Measurements from ENCODE around the gene PEX19. TPM values are rescaled to one million over a fixed set of nuclear protein-coding genes. Genes with fewer than 3 reads are reported as not detected.
A peak's percentile ranks its signal among the peaks of the same experiment; 100 is the strongest.

The PEX19 gene
- polyA plus RNA-seq, 2 of the 4 experiments (the other 2 are of a cell fraction): 25.1 to 56.7 TPM

- Histone ChIP-seq H3K27ac (peak overlapping the region in 1 of 2 experiments; percentile 32; a peak in 1 of 6 replicates), H3K9me3 (no peaks in the 10 kb centered on the region), H3K4me3 (peak overlapping the region; percentile 91; the same call in 1 of the 3 replicates), H3K4me1 (peaks cover 6% of the 10 kb centered on the region), H3K4me2 (peak overlapping the region; percentile 89)
- ATAC-seq (no peak), FAIRE-seq (no peak), DNase-seq (ENCODE audit: low read depth in 1 of 2, low spot score in 1 of 2) (no peak)
- TF ChIP-seq RAD21 (conservative IDR thresholded peaks at IDR 0.05 in 1 of 2, IDR thresholded peaks at IDR 0.05 in 1 of 2) (no peak), CHD4 (IDR thresholded peaks at IDR 0.05; ENCODE audit: borderline replicate concordance) (no peak), EHMT2 (IDR thresholded peaks at IDR 0.05; ENCODE audit: low read depth) (no peak), PBX3 (IDR thresholded peaks at IDR 0.05) (no peak), HDAC2 (IDR thresholded peaks at IDR 0.05) (no peak)
- WGBS (ENCODE audit: missing lambda C conversion rate): 80% methylated on average over 23 of the region's 23 CpGs
- CTCF ChIA-PET: interaction anchor here (0.7 to 2.4 kb wide), 4 partner anchors 20 to 184 kb away, joined by 3 to 7 read pairs (median 4); no protein-coding TSS in a partner anchor
- POLR2A ChIA-PET: interaction anchor here (0.6 to 1.7 kb wide), 3 partner anchors 9 to 23 kb away, joined by 4 to 10 read pairs (median 6); partner anchors contain the start of gene DCAF8
These were observed 573 bp upstream of the PEX19 start for GRCh38 chr1:160285506-160285905.

- DNase-seq (ENCODE audit: low read depth in 1 of 2, low spot score in 1 of 2): peak in 1 of 2 experiments; percentile 25
- Histone ChIP-seq H3K27ac (peak overlapping the region; percentile 93 to 95), H3K4me1 (peaks cover 6% of the 10 kb centered on the region), H3K4me3 (peak overlapping the region; percentile 91), H3K9me3 (no peaks in the 10 kb centered on the region), H3K4me2 (peak overlapping the region; percentile 89)
- FAIRE-seq: no peak
- TF ChIP-seq MAZ (IDR thresholded peaks at IDR 0.05; ENCODE audit: borderline replicate concordance, low read depth, low read length) (no peak), USF2 (IDR thresholded peaks at IDR 0.05) (no peak), ELK1 (IDR thresholded peaks at IDR 0.05; ENCODE audit: low read depth, low read length) (no peak), HDAC2 (IDR thresholded peaks at IDR 0.05) (no peak), NPAS2 (CRISPR knock-in tag; IDR thresholded peaks at IDR 0.05; ENCODE audit: borderline replicate concordance) (no peak), POLR2AphosphoS2 (conservative IDR thresholded peaks at IDR 0.05; ENCODE audit: low read length) (no peak), MAX (IDR thresholded peaks at IDR 0.05) (no peak), RCOR1 (IDR thresholded peaks at IDR 0.05; ENCODE audit: low read depth, low read length) (no peak), RAD21 (conservative IDR thresholded peaks at IDR 0.05 in 1 of 2, IDR thresholded peaks at IDR 0.05 in 1 of 2) (no peak), MYC (IDR thresholded peaks at IDR 0.05; ENCODE audit: borderline replicate concordance, low read length) (no peak), ZFP36 (IDR thresholded peaks at IDR 0.05; ENCODE audit: borderline replicate concordance, partially characterized antibody) (no peak), CBX2 (IDR thresholded peaks at IDR 0.05; ENCODE audit: borderline replicate concordance, low read depth) (no peak), MAFK (IDR thresholded peaks at IDR 0.05; ENCODE audit: partially characterized antibody) (no peak), EHMT2 (IDR thresholded peaks at IDR 0.05; ENCODE audit: low read depth) (no peak), ZC3H11A (IDR thresholded peaks at IDR 0.05) (no peak), SREBF2 (IDR thresholded peaks at IDR 0.05) (no peak), CTCF (IDR thresholded peaks at IDR 0.05) (no peak), TFCP2L1 (CRISPR knock-in tag; IDR thresholded peaks at IDR 0.05) (no peak), E2F6 (IDR thresholded peaks at IDR 0.05; ENCODE audit: borderline replicate concordance, low read depth) (no peak)
- CTCF ChIA-PET: interaction anchor here (0.8 to 2.4 kb wide), 7 partner anchors 9 to 183 kb away, joined by 3 to 7 read pairs (median 4); partner anchors contain the start of gene DCAF8
- 6% methylated on average over 15 of the region's 15 CpGs for WGBS (ENCODE audit: missing lambda C conversion rate)
- POLR2A ChIA-PET: interaction anchor here (1.4 to 1.7 kb wide), 2 partner anchors 20 to 22 kb away, joined by 6 to 10 read pairs; partner anchors contain the start of gene DCAF8
- peak; percentile 28 to 46; a peak in 4 of 6 replicates for ATAC-seq
These were observed 632 bp downstream of the PEX19 start for GRCh38 chr1:160284220-160284781.
